BLaER1 (cell line): ENCODE results near the gene PITHD1.

Experiments
- H3K27ac ChIP-seq: shearing (Covaris generic); formaldehyde crosslinking; 2 replicates; pipeline ENCODE4 v1.8.1; 2022
- H3K27me3 ChIP-seq: shearing (Covaris generic); formaldehyde crosslinking; 2 replicates; pipeline ENCODE4 v1.8.1; 2022
- H3K36me3 ChIP-seq: shearing (Covaris generic); formaldehyde crosslinking; 2 replicates; pipeline ENCODE4 v1.8.1; 2022
- H3K4me1 ChIP-seq: shearing (Covaris generic); formaldehyde crosslinking; 2 replicates; pipeline ENCODE4 v1.8.1; 2022
- H3K4me2 ChIP-seq: shearing (Covaris generic); formaldehyde crosslinking; 2 replicates; pipeline ENCODE4 v1.8.1; 2022
- H3K4me3 ChIP-seq: shearing (Covaris generic); formaldehyde crosslinking; 2 replicates; pipeline ENCODE4 v1.8.1; 2022
- H3K9ac ChIP-seq: shearing (Covaris generic); formaldehyde crosslinking; 2 replicates; pipeline ENCODE4 v1.8.1; 2022
- H3K9me3 ChIP-seq: shearing (Covaris generic); formaldehyde crosslinking; 2 replicates; pipeline ENCODE4 v1.8.1; 2022
- H4K20me1 ChIP-seq: shearing (Covaris generic); formaldehyde crosslinking; 2 replicates; pipeline ENCODE4 v1.8.1; 2022
- Cebpa-rat ChIP-seq: shearing (Covaris generic); IDR thresholded peaks from 2 replicates; pipeline ENCODE4 v1.8.1; 2022

Gene PITHD1

GRCh38 chr1:23803674-23804073 lies 25.5 kb downstream of the PITHD1 start:
- H3K4me3 ChIP-seq: no peak overlapping the region
- 0 out of 2 replicates have a peak, but pooled peaks cover 9% of the 10 kb centered on the region for H4K20me1 ChIP-seq
- no peak overlapping the region for H3K4me2 ChIP-seq
- H3K36me3 ChIP-seq: peaks cover 48% of the 10 kb centered on the region
- no peaks in the 10 kb centered on the region for H3K9me3 ChIP-seq
- no peak overlapping the region for H3K27ac ChIP-seq
- H3K4me1 ChIP-seq: peaks cover 26% of the 10 kb centered on the region
- no peak for TF ChIP-seq Cebpa-rat
- H3K27me3 ChIP-seq: no peaks in the 10 kb centered on the region
- no peak overlapping the region for H3K9ac ChIP-seq

GRCh38 chr1:23804183-23804835 lies 26.1 kb downstream of the PITHD1 start:
- no peaks in the 10 kb centered on the region for H3K27me3 ChIP-seq
- H3K4me1 ChIP-seq: peaks cover 20% of the 10 kb centered on the region
- H3K36me3 ChIP-seq: peaks cover 42% of the 10 kb centered on the region; the same call in 1 of the 2 replicates
- no peak overlapping the region for H3K4me2 ChIP-seq
- no peak for TF ChIP-seq Cebpa-rat
- H3K4me3 ChIP-seq: no peak overlapping the region
- no peak overlapping the region for H3K9ac ChIP-seq
- 0 out of 2 replicates have a peak, but pooled peaks cover 4% of the 10 kb centered on the region for H4K20me1 ChIP-seq
- H3K9me3 ChIP-seq: no peaks in the 10 kb centered on the region
- H3K27ac ChIP-seq: no peak overlapping the region

GRCh38 chr1:23805025-23805424 lies 26.8 kb downstream of the PITHD1 start:
- no peaks in the 10 kb centered on the region for H3K27me3 ChIP-seq
- TF ChIP-seq Cebpa-rat: no peak
- H3K9ac ChIP-seq: no peak overlapping the region
- H3K4me1 ChIP-seq: peaks cover 17% of the 10 kb centered on the region
- peaks cover 42% of the 10 kb centered on the region; the same call in 1 of the 2 replicates for H3K36me3 ChIP-seq
- no peak overlapping the region for H3K27ac ChIP-seq
- no peak overlapping the region for H3K4me3 ChIP-seq
- H3K4me2 ChIP-seq: no peak overlapping the region
- H4K20me1 ChIP-seq: no peaks in the 10 kb centered on the region
- H3K9me3 ChIP-seq: no peaks in the 10 kb centered on the region

GRCh38 chr1:23806280-23806679 lies 28.1 kb downstream of the PITHD1 start:
- no peaks in the 10 kb centered on the region for H4K20me1 ChIP-seq
- no peaks in the 10 kb centered on the region for H3K9me3 ChIP-seq
- no peaks in the 10 kb centered on the region for H3K27me3 ChIP-seq
- peaks cover 26% of the 10 kb centered on the region for H3K4me1 ChIP-seq
- no peak overlapping the region for H3K27ac ChIP-seq
- H3K4me2 ChIP-seq: no peak overlapping the region
- peaks cover 42% of the 10 kb centered on the region; the same call in 1 of the 2 replicates for H3K36me3 ChIP-seq
- H3K4me3 ChIP-seq: no peak overlapping the region
- no peak overlapping the region for H3K9ac ChIP-seq
- TF ChIP-seq Cebpa-rat: no peak

GRCh38 chr1:23807453-23807852 lies 29.2 kb downstream of the PITHD1 start:
- H4K20me1 ChIP-seq: no peaks in the 10 kb centered on the region
- H3K27ac ChIP-seq: no peak overlapping the region
- H3K27me3 ChIP-seq: no peaks in the 10 kb centered on the region
- H3K9me3 ChIP-seq: no peaks in the 10 kb centered on the region
- H3K9ac ChIP-seq: no peak overlapping the region
- H3K4me2 ChIP-seq: no peak overlapping the region
- H3K4me3 ChIP-seq: no peak overlapping the region
- peaks cover 48% of the 10 kb centered on the region for H3K36me3 ChIP-seq
- TF ChIP-seq Cebpa-rat: no peak
- peaks cover 25% of the 10 kb centered on the region for H3K4me1 ChIP-seq

- Histone ChIP-seq H3K36me3 (peaks cover 58% of the 10 kb centered on the region), H3K27me3 (no peaks in the 10 kb centered on the region), H3K4me3 (no peak overlapping the region), H3K9ac (no peak overlapping the region), H3K27ac (no peak overlapping the region), H3K9me3 (no peaks in the 10 kb centered on the region), H3K4me2 (peak overlapping the region; percentile 10; the same call in 1 of the 2 replicates), H4K20me1 (no peaks in the 10 kb centered on the region), H3K4me1 (peaks cover 25% of the 10 kb centered on the region)
- no peak for TF ChIP-seq Cebpa-rat
Measured at GRCh38 chr1:23809751-23810171, 31.5 kb downstream of the PITHD1 start.

- Histone ChIP-seq H3K36me3 (peaks cover 70% of the 10 kb centered on the region), H3K9me3 (no peaks in the 10 kb centered on the region), H3K27ac (no peak overlapping the region), H3K9ac (no peak overlapping the region), H3K4me3 (no peak overlapping the region), H3K27me3 (no peaks in the 10 kb centered on the region), H4K20me1 (no peaks in the 10 kb centered on the region), H3K4me1 (peaks cover 25% of the 10 kb centered on the region), H3K4me2 (peak overlapping the region; percentile 13)
- no peak for TF ChIP-seq Cebpa-rat
Measured at GRCh38 chr1:23810818-23811540, 32.8 kb downstream of the PITHD1 start.

GRCh38 chr1:23814016-23814415 lies 35.8 kb downstream of the PITHD1 start:
- Histone ChIP-seq H3K4me3 (no peak overlapping the region), H3K27ac (no peak overlapping the region), H3K4me1 (peaks cover 19% of the 10 kb centered on the region), H3K27me3 (no peaks in the 10 kb centered on the region), H3K4me2 (no peak overlapping the region), H4K20me1 (no peaks in the 10 kb centered on the region), H3K36me3 (peaks cover 74% of the 10 kb centered on the region), H3K9ac (no peak overlapping the region), H3K9me3 (no peaks in the 10 kb centered on the region)
- TF ChIP-seq Cebpa-rat: no peak

- Histone ChIP-seq H3K4me3 (no peak overlapping the region), H3K4me2 (no peak overlapping the region), H3K9me3 (no peaks in the 10 kb centered on the region), H4K20me1 (no peaks in the 10 kb centered on the region), H3K4me1 (peaks cover 3% of the 10 kb centered on the region; the same call in 1 of the 2 replicates), H3K27ac (no peak overlapping the region), H3K36me3 (peaks cover 88% of the 10 kb centered on the region), H3K27me3 (no peaks in the 10 kb centered on the region), H3K9ac (no peak overlapping the region)
- TF ChIP-seq Cebpa-rat: no peak
Measured at GRCh38 chr1:23816361-23816760, 38.1 kb downstream of the PITHD1 start.

- TF ChIP-seq Cebpa-rat: no peak
- Histone ChIP-seq H3K36me3 (peaks cover 84% of the 10 kb centered on the region), H3K9ac (no peak overlapping the region), H3K9me3 (no peaks in the 10 kb centered on the region), H3K4me3 (no peak overlapping the region), H3K4me2 (no peak overlapping the region), H3K27ac (no peak overlapping the region), H3K27me3 (no peaks in the 10 kb centered on the region), H3K4me1 (no peaks in the 10 kb centered on the region), H4K20me1 (no peaks in the 10 kb centered on the region)
Measured at GRCh38 chr1:23816906-23817305, 38.7 kb downstream of the PITHD1 start.
